Fibroblast of mammary gland (primary cell): ENCODE data around the gene CCT7.
"Not testable (repeated sequence)": the region's sequence is repeated elsewhere in the genome, so short reads cannot be mapped to it uniquely, and the experiment has no call there.

ENCODE experiments used
- DNase-seq: peaks from one replicate; pipeline ENCODE4 v3.0.0-alpha.2; 2010; ENCODE audit warnings: low read depth
- H3K4me3 ChIP-seq: 2 replicates; pipeline ENCODE4 v1.5.1; 2011; ENCODE audit warnings: low read depth, mild to moderate bottlenecking, low read length, moderate library complexity; ENCODE audit not compliant: control insufficient read depth
- CTCF ChIP-seq: conservative IDR thresholded peaks from 2 replicates; pipeline ENCODE4 v1.5.1; 2011; ENCODE audit warnings: low read depth, low read length, inconsistent platforms; ENCODE audit not compliant: control insufficient read depth, insufficient read depth

Gene CCT7

GRCh38 chr2:73258913-73259215 lies 24.8 kb downstream of the CCT7 start:
- no peak overlapping the region for H3K4me3 ChIP-seq
- DNase-seq = no peak
- TF ChIP-seq CTCF = no peak

- no peak for TF ChIP-seq CTCF
- no peak overlapping the region for H3K4me3 ChIP-seq
- no peak for DNase-seq
These were observed 25.2 kb downstream of the CCT7 start for GRCh38 chr2:73259276-73259675.

GRCh38 chr2:73259704-73260337 lies 25.7 kb downstream of the CCT7 start:
- no peak overlapping the region for H3K4me3 ChIP-seq
- no peak for TF ChIP-seq CTCF
- DNase-seq = no peak

- DNase-seq = peak; percentile 49
- H3K4me3 ChIP-seq = no peak overlapping the region
- TF ChIP-seq CTCF = peak; percentile 53
These were observed 26.4 kb downstream of the CCT7 start for GRCh38 chr2:73260338-73260984.

GRCh38 chr2:73262108-73262651 lies 28.1 kb downstream of the CCT7 start:
- no peak for TF ChIP-seq CTCF
- no peak for DNase-seq
- no peak overlapping the region for H3K4me3 ChIP-seq

- not testable (repeated sequence) for DNase-seq, H3K4me3 ChIP-seq
These were observed 28.8 kb downstream of the CCT7 start for GRCh38 chr2:73262691-73263429.
